ENCODE results near the gene MAP4. TPM values are rescaled to one million over a fixed set of nuclear protein-coding genes. Genes with fewer than 3 reads are reported as not detected.

The MAP4 gene
- total RNA-seq, 1 experiment from 2014 or later, result 140 TPM

GRCh38 chr3:47890828-47891612 is 125.2 kb downstream of the MAP4 start:
- Histone ChIP-seq H2BK12ac (ENCODE audit: insufficient read length, low read depth, low read length) (no peak overlapping the region), H4K91ac (ENCODE audit: insufficient read length, low read depth, low read length) (no peak overlapping the region), H3K9me3 (ENCODE audit: control insufficient read depth, low read depth, low read length) (no peaks in the 10 kb centered on the region), H3K23ac (ENCODE audit: insufficient read length, low read depth, low read length) (no peak overlapping the region), H2BK15ac (ENCODE audit: low read depth, low read length) (no peak overlapping the region), H2BK5ac (ENCODE audit: insufficient read length, low read length) (no peak overlapping the region), H4K8ac (replicated peaks; ENCODE audit: insufficient read length, low read depth, low read length) (no peak overlapping the region), H3K4me1 (ENCODE audit: insufficient read depth, low read length) (peaks cover 3% of the 10 kb centered on the region), H4K5ac (ENCODE audit: insufficient read length, low read depth, low read length) (no peak overlapping the region), H3T11ph (ENCODE audit: low read length) (no peak overlapping the region), H2BK20ac (ENCODE audit: low read depth, low read length, poor library complexity, severe bottlenecking) (no peak overlapping the region), H3K27ac (ENCODE audit: insufficient read length, low read depth, low read length) (no peak overlapping the region), H3K23me2 (ENCODE audit: insufficient read length, low read depth, low read length, poor library complexity, severe bottlenecking) (no peaks in the 10 kb centered on the region), H3K4me2 (ENCODE audit: insufficient read depth, insufficient read length, low read length) (no peak overlapping the region), H3K27me3 (ENCODE audit: insufficient read depth, low read length) (no peaks in the 10 kb centered on the region), H3K9ac (ENCODE audit: extremely low read depth, insufficient read length, low read length) (no peak overlapping the region), H3K14ac (ENCODE audit: insufficient read depth, low read length) (no peak overlapping the region), H2AFZ (ENCODE audit: low read length) (no peak overlapping the region), H4K20me1 (ENCODE audit: control insufficient read depth, insufficient read depth, insufficient read length) (no peaks in the 10 kb centered on the region), H3K79me1 (ENCODE audit: insufficient read depth, low read depth, low read length, poor library complexity, severe bottlenecking) (no peaks in the 10 kb centered on the region), H2BK120ac (ENCODE audit: low read depth, low read length, poor library complexity, severe bottlenecking) (no peak overlapping the region), H3K56ac (ENCODE audit: insufficient read length, low read depth, low read length) (no peak overlapping the region), H3K4ac (ENCODE audit: low read depth, low read length) (no peak overlapping the region), H2AK5ac (ENCODE audit: insufficient read length, low read length) (no peak overlapping the region), H3K79me2 (ENCODE audit: insufficient read depth, low read length) (no peaks in the 10 kb centered on the region), H3K18ac (ENCODE audit: insufficient read length, low read depth, low read length) (no peak overlapping the region)
- Mint-ChIP-seq H3K27me3 (ENCODE audit: low read depth) (no peaks in the 10 kb centered on the region), H3K4me3 (no peak overlapping the region; a peak in 1 of 5 replicates), H3K36me3 (ENCODE audit: insufficient read depth in 1 of 3, low read depth in 3 of 3) (peaks cover 15 to 29% (median 20%) of the 10 kb centered on the region in 3 experiments; a peak in 6 of 7 replicates), H3K4me1 (peaks cover 43 to 56% of the 10 kb centered on the region in 2 experiments), H3K9me3 (no peaks in the 10 kb centered on the region), H3K27ac (peak overlapping the region; percentile 74 to 94 (median 82); a peak in 6 of 7 replicates)
- no peak for DNase-seq
- WGBS (ENCODE audit: extremely low coverage, insufficient read length, low lambda C conversion rate), result no CpG with 5 or more reads among the region's 10 CpGs
- no peak for TF ChIP-seq CTCF (conservative IDR thresholded peaks at IDR 0.05)

Data from H9 (cell line).